HG03460 (cell line): Measurements from ENCODE around the gene CXCL12.

Experiments used
- ATAC-seq: cut with Tn5 transposase; IDR thresholded peaks from one replicate; pipeline ENCODE4 v1.9.1; 2021; ENCODE audit not compliant: unreplicated experiment

The CXCL12 gene

GRCh38 chr10:44385696-44386441, 972 bp upstream of the CXCL12 start:
- ATAC-seq = no peak

- ATAC-seq = no peak
Observed at GRCh38 chr10:44384601-44385025, 284 bp downstream of the CXCL12 start.

- ATAC-seq = no peak
Observed at GRCh38 chr10:44383749-44384600, 922 bp downstream of the CXCL12 start.

GRCh38 chr10:44382981-44383748, 1.7 kb downstream of the CXCL12 start:
- no peak for ATAC-seq

- no peak for ATAC-seq
Observed at GRCh38 chr10:44382131-44382858, 2.6 kb downstream of the CXCL12 start.

GRCh38 chr10:44380829-44381600, 3.9 kb downstream of the CXCL12 start:
- ATAC-seq = no peak

GRCh38 chr10:44379907-44380306, 5.0 kb downstream of the CXCL12 start:
- ATAC-seq = no peak

GRCh38 chr10:44378626-44379025, 6.3 kb downstream of the CXCL12 start:
- no peak for ATAC-seq

- no peak for ATAC-seq
Observed at GRCh38 chr10:44377651-44378310, 7.1 kb downstream of the CXCL12 start.

GRCh38 chr10:44376472-44377099, 8.3 kb downstream of the CXCL12 start:
- ATAC-seq = no peak

GRCh38 chr10:44374155-44374554, 10.7 kb downstream of the CXCL12 start:
- ATAC-seq = no peak

- no peak for ATAC-seq
Observed at GRCh38 chr10:44373341-44373995, 11.4 kb downstream of the CXCL12 start.

GRCh38 chr10:44372181-44372580, 12.7 kb downstream of the CXCL12 start:
- ATAC-seq = no peak

- ATAC-seq = no peak
Observed at GRCh38 chr10:44370731-44371248, 14.1 kb downstream of the CXCL12 start.

GRCh38 chr10:44369854-44370253, 15.0 kb downstream of the CXCL12 start:
- ATAC-seq = no peak

- ATAC-seq = no peak
Observed at GRCh38 chr10:44369296-44369695, 15.6 kb downstream of the CXCL12 start.

- no peak for ATAC-seq
Observed at GRCh38 chr10:44368637-44369036, 16.3 kb downstream of the CXCL12 start.

- no peak for ATAC-seq
Observed at GRCh38 chr10:44366941-44367630, 17.8 kb downstream of the CXCL12 start.
